Fibroblast of skin of scalp (primary cell): ENCODE results near the gene ENTR1.

Source experiments
- DNase-seq: peaks from one replicate; pipeline ENCODE4 v3.0.0-alpha.2; 2013

Gene ENTR1

DNA sequence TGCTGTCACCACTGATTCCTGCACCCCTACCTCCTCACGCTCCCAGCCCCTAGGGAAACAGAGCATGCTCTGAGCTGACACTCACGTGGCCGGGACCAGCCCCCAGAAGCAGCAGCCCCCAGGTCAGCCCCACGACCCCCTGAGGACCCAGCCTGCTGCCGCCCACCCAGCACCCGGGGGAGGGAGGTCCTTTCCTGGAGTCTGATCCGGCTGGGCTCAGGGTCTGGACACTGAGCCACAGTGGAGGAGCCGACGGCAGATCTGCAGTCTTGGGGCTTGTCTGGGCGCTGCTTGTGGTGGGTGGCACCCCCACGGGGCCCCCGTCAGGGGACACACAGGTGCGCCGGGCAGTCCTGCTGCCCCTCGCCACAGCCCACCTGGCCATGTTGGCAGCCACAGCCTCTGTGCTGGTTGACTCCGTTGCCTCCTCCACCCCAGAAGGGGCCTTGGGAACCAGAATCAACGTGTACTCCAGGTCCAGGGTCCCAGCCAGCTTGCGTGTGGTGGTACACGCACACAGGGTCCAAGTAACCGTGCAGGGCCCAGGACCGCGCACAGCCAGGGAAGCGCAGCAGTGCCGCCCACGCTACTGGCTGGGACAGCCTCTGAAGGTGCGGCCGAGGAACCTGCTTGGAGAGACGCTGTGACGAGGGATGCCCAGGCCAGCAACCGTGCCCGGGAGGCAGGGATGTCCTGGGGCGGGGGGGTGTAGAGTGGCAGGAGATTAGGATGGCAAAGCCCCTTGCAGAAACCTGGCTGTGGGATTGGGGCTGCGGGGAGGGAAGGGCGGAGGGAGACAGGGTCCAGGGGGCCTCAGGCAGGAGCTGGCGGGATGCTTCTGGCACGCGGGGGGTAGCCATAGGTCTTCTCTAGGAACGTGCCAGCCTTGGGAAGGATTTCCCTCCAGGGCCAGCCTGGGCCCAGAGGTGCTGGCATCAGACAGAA lies 50.4 kb downstream of the ENTR1 start:
- DNase-seq, result no peak

DNA sequence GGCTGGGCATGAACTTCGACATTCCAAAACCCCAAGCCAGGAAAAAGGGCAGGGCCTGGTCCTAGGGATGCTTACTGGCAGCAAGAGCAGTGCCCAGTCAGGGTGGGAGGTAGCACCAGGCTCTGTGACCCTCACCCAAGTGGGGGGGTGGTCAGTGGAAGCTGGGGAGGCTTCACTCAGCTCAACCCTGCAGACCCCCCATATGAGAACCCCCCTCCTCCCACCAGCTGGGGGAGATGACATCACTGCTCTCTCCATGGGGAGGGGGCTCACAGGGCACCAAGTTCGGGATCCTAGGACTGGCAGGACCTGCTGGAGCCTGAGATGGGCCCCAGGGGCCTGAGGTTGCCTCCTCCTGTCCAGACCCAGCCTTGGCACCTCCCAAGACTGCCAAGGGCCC lies 51.5 kb downstream of the ENTR1 start:
- DNase-seq, result no peak

DNA sequence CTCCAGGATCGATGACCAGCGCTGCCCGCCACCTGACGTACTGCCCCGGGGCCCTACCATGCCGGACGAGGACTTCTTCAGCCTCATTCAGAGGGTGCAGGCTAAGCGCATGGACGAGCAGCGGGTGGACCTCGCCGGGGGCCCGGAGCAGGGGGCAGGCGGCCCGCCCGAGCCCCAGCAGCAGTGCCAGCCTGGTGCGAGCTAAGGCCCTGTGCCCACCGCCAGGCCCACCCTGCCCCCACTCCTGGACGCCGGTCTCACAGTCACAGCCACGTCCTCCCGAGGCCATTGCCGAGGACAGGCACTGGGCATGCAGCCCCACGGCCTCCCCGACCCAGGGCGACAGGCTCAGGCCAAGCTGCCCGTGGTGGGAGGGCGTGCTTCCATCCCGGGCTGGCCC lies 52.4 kb downstream of the ENTR1 start:
- no peak for DNase-seq

DNA sequence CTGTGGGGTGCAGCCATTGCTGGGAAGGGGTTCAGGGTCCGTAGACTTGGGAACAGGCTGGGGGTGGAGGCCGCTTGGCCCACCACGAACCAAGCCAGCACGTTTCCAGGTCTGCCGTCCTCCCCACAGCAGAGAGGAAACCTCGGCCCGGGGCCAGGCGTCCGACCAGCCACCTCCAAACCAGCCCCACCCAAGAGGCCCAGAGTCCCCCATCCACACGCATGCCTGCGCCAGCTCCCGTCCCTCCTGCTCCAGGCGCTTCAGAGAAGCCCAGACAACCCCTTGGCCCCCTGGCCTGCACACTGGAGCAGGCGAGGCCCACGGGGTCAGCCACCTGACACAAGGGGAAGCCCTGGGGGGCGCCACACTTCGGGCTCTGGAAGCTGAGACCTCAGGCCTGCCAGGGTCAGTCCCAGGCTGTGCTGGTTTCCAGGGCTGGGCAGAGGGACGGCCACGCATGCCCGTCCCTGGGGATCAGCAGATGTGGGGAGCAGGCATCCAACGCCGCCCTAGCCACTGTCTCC lies 53.1 kb downstream of the ENTR1 start:
- no peak for DNase-seq

DNA sequence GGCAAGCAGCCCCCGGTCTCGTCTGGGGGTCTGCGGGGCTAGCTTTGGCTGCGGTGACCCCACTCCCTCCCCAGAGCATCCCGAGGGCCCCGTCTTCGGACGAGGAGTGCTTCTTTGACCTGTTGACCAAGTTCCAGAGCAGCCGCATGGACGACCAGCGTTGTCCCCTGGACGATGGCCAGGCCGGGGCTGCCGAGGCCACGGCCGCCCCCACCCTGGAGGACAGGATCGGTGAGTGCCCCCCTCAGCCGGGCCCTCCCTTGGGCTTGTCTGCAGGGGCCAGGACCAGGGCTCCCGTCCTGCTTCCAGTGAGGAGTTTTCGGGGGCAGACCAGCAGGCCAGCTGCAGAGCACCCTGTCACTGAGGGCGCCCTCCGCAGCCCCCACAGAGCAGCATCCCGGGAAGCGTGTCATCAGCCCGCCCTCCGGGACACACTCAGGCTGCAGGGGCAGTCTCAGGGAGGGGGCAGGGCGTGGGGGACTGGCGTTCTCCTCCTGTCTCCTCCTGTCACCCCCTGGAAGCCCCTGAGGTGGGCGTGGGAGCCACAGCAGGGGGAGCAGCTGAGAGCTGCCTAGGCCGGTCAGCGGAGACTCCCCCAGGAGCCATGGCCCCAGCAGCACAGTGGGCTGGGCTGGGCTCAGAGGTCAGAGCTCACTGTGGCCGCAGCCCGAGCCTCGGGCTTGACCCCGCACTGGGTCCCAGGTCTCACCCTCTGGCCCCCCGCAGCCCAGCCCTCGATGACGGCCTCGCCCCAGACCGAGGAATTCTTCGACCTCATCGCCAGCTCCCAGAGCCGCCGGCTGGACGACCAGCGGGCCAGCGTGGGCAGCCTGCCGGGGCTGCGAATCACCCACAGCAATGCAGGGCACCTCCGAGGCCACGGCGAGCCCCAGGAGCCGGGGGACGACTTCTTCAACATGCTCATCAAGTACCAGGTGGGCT lies 54.5 kb downstream of the ENTR1 start:
- DNase-seq, result no peak

DNA sequence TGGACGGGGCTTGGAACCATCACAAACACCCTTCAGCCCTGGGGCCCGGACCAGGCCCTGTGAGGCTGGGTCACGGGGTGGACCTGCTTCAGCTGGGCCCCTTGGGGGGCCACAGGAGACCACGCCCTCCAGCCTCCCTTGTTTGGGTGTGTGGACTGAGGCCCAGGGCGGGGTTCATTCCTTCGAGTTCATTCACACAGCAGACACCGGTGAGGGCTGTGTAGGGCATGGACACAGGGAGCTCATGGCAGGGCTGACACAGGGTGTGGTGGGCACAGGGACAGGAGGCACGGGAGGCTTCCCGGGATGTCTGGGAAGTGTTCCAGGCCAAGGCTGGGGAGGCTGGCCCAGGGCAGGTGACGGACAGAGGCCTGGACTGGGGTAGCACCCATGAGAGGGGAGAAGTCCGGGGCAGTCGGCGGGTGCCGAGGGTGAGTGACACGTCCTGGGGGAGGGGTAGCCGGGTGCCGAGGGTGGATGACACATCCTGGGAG lies 55.8 kb downstream of the ENTR1 start:
- peak; percentile 53 for DNase-seq

DNA sequence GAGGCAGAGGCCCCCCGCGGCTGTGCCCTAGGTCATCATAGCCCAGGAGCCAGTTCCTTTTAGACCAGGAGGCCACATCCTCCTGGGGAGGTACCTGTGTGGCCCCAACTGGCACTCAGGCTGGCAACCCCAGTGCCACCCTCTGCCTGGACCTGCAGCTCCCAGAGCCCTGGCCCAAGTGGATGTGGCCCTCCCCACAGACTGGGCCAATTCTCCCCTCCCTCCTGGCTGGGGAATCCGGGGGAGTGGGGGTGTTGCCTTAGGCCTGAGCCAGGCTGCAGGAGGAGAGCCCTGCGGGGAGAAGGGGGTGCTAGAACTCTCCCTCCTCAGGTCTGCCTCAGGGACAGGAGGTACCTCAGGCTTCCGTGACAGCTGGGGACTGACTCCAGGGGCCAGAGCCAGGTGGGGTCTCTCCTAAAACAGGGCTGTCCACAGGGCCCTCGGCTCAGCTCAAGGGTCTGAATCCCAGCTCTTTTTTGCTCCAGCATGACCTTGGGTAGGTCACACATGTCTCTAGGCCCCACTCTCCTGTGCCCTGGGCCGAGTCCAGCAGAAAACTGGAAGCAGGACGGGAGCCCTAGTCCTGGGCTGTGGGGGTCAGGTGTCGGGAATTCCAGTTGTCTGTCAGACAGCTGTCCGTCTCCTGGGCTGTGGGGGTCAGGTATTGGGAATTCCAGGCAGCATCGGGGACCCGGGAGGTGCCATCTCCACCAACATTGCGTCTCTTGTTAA lies 56.5 kb downstream of the ENTR1 start:
- DNase-seq, result no peak

DNA sequence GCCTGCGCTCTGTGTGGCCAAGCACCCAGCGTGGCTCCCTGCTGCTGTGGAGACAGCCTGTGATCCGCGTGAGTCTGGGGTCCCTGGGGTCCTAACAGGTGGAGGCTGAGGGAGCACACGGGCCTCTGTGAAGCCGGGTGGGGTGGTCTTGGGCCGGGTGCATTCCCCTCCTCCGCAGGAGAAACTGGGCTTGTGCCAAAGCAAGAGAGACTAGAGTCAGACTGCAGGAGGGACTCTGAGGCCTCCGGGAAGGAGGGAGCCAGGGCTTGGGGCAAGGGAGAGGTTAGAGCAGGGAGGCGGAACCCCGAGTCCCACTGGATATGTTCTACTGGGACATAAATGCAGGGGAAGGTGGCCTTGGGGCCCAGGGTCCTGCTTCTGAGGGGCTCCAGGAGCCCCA lies 57.3 kb downstream of the ENTR1 start:
- DNase-seq, result no peak

DNA sequence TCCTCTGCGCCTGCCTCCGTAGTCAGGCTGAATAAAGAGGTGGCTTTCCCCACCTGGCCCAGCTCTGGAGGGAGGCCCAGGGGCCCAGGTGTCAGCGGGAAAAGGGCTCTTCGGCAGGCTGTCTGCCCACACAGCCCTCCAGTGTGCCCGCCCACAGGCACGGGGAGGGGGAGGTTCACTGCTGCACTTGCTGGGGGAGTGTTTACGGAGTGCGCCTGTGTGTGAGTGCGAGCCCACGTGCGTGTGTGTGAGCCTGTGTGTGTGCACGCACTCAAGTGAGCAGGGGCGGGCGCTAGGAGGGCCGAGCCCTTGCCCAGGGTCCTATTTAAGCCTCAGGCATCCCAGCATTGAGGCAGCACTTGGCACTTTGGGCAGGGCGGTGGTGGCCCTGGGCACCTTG lies 57.7 kb downstream of the ENTR1 start:
- no peak for DNase-seq
